Colonic mucosa (tissue), 4 donors: ENCODE results near the gene MOGAT2. TPM values are rescaled to one million over a fixed set of nuclear protein-coding genes. Genes with fewer than 3 reads are reported as not detected.

Experiments
- DNase-seq: peaks from one replicate; pipeline ENCODE4 v3.0.0-alpha.2; 2020
- H3K27ac ChIP-seq: fragments of 200-600 bp; one replicate; pipeline ENCODE4 v1.8.0; 2021
- H3K27me3 ChIP-seq: fragments of 200-600 bp; one replicate; pipeline ENCODE4 v1.8.0; 2021
- H3K36me3 ChIP-seq: fragments of 200-600 bp; one replicate; pipeline ENCODE4 v1.8.0; 2021
- H3K4me1 ChIP-seq: fragments of 200-600 bp; one replicate; pipeline ENCODE4 v1.8.0; 2021; ENCODE audit warnings: mild to moderate bottlenecking
- H3K4me3 ChIP-seq: fragments of 200-600 bp; one replicate; pipeline ENCODE4 v1.8.0; 2021
- H3K9ac ChIP-seq, 2 donors: one replicate each; pipeline ENCODE4 v1.7.0; 2013; ENCODE audit warnings: control low read depth in 2 of 2, low read depth in 2 of 2, low read length in 2 of 2
- H3K9me3 ChIP-seq: fragments of 200-600 bp; one replicate; pipeline ENCODE4 v1.8.0; 2021
- CTCF ChIP-seq: fragments of 200-600 bp; IDR thresholded peaks from one replicate; pipeline ENCODE4 v1.8.0; 2022; ENCODE audit warnings: antibody characterized with exemption, mild to moderate bottlenecking
- intact Hi-C: fragments of 100-400 bp; cut with DNase I; formaldehyde crosslinking; loops from one replicate; pipeline ENCODE4 v1.14.1; 2022
- total RNA-seq, 2 donors: library from RNA; stranded (reverse); fragmentation: NEBNext Ultra II Directional in 1 of 2; extraction: Animal tissue kit (Norgen Biotek cat#: 25700) in 1 of 2; gene quantifications; one replicate each; pipeline ENCODE4 v1.2.1, GENCODE V29; 2021
- donor health status: healthy.
- donor health status: DM: no; HTN: no; CAD: no.
- donor health status: DM: no; HTN: no; CAD: no.

The MOGAT2 gene
- total RNA-seq, 2 donors from 2014 or later = 168 to 211 TPM

GRCh38 chr11:75762885-75763284, 45.2 kb downstream of the MOGAT2 start:
- intact Hi-C loops = loop anchor here (5.0 kb wide), 1 partner anchor 36 kb away; no protein-coding TSS in a partner anchor
- TF ChIP-seq CTCF = no peak
- DNase-seq = no peak

GRCh38 chr11:75763846-75764245, 46.2 kb downstream of the MOGAT2 start:
- Histone ChIP-seq H3K4me3 (no peak overlapping the region), H3K4me1 (peaks cover 5% of the 10 kb centered on the region), H3K27ac (no peak overlapping the region), H3K9ac (no peak overlapping the region), H3K27me3 (peaks cover 3% of the 10 kb centered on the region), H3K9me3 (no peaks in the 10 kb centered on the region), H3K36me3 (no peaks in the 10 kb centered on the region)
- no peak for DNase-seq
- TF ChIP-seq CTCF = no peak
- intact Hi-C loops = loop anchor here (5.0 kb wide), 1 partner anchor 37 kb away; no protein-coding TSS in a partner anchor

More at GRCh38 chr11:75762885-75763284, 45.2 kb downstream of the MOGAT2 start:
- peaks cover under 1% of the 10 kb centered on the region for H3K4me1 ChIP-seq
- H3K4me3 ChIP-seq = no peak overlapping the region
- no peaks in the 10 kb centered on the region for H3K9me3 ChIP-seq
- H3K36me3 ChIP-seq = no peaks in the 10 kb centered on the region
- no peak overlapping the region for H3K9ac ChIP-seq
- no peak overlapping the region for H3K27ac ChIP-seq
- no peaks in the 10 kb centered on the region for H3K27me3 ChIP-seq

- DNase-seq = no peak
Observed at GRCh38 chr11:75765116-75765515, 47.5 kb downstream of the MOGAT2 start.

GRCh38 chr11:75766443-75767227, 49.0 kb downstream of the MOGAT2 start:
- intact Hi-C loops = no loop called here
- H3K9ac ChIP-seq = no peak overlapping the region
- peaks cover 7% of the 10 kb centered on the region for H3K4me1 ChIP-seq
- H3K27ac ChIP-seq = no peak overlapping the region
- H3K36me3 ChIP-seq = no peaks in the 10 kb centered on the region
- H3K9me3 ChIP-seq = no peaks in the 10 kb centered on the region
- no peak for DNase-seq
- no peak overlapping the region for H3K4me3 ChIP-seq
- peaks cover 5% of the 10 kb centered on the region for H3K27me3 ChIP-seq
- TF ChIP-seq CTCF = no peak

More at GRCh38 chr11:75765116-75765515, 47.5 kb downstream of the MOGAT2 start:
- peaks cover 7% of the 10 kb centered on the region for H3K4me1 ChIP-seq
- H3K36me3 ChIP-seq = no peaks in the 10 kb centered on the region
- no peak overlapping the region for H3K9ac ChIP-seq
- H3K4me3 ChIP-seq = no peak overlapping the region
- TF ChIP-seq CTCF = no peak
- no peak overlapping the region for H3K27ac ChIP-seq
- intact Hi-C loops = no loop called here
- H3K27me3 ChIP-seq = peaks cover 5% of the 10 kb centered on the region
- no peaks in the 10 kb centered on the region for H3K9me3 ChIP-seq

- H3K4me3 ChIP-seq = no peak overlapping the region
- H3K4me1 ChIP-seq = peaks cover 7% of the 10 kb centered on the region
- H3K27ac ChIP-seq = no peak overlapping the region
- no peak overlapping the region for H3K9ac ChIP-seq
- no peaks in the 10 kb centered on the region for H3K36me3 ChIP-seq
- no peak for TF ChIP-seq CTCF
- no peak for DNase-seq
- intact Hi-C loops = no loop called here
- H3K9me3 ChIP-seq = no peaks in the 10 kb centered on the region
- H3K27me3 ChIP-seq = peaks cover 5% of the 10 kb centered on the region
Observed at GRCh38 chr11:75767228-75767572, 49.6 kb downstream of the MOGAT2 start.
